Activated CD4-positive, CD25-positive, alpha-beta regulatory T cell treated with anti-CD3 and anti-CD28 coated beads, Interleukin-2, amount 50 U/mL, for 16 hours (primary cell): Measurements from ENCODE around the gene IFT122.

ENCODE experiments used
- DNase-seq: peaks from one replicate; pipeline ENCODE4 v3.0.0-alpha.2; 2020; ENCODE audit warnings: low read depth, low spot score

IFT122 gene

DNA sequence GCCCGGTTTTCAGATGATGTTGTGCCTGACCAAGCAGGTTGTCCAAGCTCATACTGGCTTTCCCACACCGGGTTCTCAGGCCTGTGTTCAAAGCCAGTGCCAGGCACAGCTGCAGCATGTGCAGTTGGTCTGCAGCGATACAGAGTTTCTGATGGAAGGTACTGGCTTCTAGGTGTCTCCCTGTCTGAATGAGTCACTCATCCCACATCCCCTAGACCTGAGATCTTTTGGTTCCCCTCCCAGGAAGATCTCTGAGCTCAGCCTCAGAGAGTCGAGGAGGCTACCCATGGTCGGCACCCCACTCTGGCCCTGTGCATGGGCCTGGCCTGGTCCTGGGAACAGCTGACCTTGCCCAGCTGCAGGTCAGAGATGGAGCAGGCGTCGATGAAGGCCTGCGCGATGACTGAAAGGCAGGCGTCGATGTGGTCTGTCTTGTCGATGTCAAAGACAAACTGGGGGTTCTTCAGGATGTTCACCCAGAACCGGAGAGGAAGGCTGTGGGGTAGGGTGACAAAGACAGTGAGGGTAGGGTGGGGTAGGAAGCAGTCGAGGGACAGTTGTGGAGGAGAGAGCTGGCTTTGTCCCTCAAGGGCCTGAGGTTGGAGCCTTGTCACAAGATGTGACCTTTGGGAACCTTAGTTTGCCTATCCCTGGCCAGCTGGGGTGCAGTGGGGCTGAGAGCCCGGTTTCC lies 118.2 kb downstream of the IFT122 start:
- DNase-seq: no peak

DNA sequence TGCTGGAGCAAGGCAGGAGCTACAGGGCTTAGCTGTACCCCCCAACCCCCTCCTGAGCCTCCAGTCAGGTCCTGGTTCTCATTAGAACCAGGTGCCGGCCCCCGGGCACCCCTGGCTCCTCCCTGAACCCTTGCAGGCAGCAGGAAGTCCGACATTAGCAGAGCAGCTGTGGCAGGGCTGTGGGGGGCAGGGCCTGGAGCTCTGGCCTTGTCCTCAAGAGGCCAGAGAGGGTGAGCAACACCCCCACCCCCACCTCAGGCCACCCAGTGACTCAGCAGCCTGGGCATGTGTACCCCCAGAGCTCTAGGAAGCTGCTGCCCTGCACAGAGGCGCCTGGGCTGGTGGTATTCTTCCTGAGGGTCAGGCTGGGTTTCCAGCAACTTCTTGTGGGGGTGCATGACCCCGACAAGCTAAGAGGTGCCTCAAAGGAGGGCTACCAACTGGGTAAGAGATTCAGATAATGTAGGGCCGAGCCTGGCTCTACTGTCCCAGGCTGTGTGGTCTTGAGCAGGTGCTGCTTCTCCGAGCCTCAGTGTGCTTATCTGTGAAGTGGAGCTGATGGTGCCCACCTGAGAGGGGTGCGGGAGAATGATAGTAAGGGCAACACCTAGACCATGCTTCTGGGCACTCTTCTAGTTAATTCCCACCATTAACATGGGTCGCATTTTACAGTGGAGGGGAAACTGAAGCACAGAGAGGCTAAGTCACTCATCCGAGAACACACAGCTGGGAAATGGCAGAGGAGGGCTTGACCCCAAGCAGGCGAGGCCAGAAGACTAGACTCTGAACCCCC lies 118.9 kb downstream of the IFT122 start:
- no peak for DNase-seq

DNA sequence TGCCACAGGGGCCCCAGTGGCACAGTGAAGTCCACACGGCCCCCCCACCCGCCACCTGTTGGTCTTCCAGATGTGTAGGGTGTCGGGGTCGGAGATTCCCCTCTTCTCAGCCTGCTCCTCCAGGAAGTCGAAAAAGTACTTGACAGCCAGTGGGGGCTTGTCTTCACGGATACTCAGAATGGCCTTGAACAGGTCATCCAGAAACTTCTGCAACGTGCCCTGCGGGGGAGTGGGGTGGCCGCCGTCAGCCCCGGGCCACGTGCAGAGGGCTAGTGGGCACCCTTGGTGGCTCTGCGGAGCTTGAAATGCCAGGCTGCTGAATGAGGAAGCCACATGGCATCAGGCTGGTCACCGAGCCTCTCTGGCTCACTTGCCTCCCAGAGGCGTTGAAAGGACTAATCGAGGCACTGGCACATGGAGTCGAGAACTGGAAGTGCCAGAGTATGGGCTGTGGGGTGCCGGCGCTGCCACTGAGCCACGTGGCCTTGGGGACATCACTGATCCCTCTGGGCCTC lies 119.6 kb downstream of the IFT122 start:
- DNase-seq: no peak

DNA sequence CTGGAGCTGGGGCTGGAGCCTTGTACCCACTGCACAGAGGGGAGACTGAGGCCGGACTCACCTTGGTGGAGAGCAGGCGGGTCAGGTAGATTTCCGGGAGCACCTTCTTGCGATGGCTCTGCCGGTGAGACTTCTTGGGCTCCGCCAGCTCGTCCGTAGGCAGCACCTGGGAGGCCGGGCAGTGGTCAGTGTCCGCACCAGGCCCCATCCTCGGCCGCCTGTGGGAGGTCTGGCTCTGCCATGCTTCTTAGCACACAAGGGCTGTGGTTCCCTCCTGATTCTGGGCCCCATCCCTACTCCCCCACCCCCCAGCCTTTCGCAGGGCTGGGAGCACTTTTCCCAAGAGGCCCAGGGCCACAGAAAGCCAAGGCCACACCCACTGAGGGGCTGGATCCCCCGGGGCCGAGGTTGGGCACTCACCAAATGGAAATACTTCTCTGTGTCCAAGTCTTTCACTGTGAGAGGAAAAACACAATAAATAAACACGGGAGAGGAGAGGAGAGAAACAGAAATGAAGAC lies 120.3 kb downstream of the IFT122 start:
- DNase-seq: no peak

DNA sequence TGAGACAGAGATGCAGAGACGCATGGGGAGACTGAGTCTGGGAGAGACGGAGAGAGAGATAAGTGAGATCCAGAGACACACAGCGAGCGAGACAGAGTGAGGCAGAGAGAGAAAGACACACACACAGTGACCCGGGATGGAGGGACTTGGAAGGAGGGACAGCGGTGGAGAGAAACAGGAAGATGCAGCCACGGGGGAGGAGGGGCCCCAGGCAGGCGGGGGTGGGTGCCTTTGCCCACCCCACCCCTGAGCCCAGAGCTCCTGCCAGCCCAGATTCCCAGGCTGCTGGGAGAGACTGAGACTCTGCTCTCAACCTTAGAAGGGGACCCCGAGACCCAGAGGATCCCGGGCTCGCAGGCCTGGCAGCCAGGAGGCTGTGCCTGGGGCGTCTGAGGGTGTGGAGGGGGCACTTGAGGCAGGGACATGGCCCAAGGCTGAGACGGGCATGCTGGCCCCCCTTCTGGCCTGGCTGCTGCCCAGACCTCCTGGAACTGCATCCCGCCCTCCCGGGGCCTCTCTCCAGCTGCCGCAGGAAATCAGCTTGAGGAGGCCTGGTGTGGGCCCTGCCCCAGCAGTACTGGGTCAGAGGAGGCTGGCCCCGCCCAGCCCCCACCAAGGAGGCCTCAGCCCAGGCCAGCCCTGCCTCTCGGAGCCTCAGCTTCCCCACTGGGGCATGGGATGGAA lies 121.0 kb downstream of the IFT122 start:
- no peak for DNase-seq

DNA sequence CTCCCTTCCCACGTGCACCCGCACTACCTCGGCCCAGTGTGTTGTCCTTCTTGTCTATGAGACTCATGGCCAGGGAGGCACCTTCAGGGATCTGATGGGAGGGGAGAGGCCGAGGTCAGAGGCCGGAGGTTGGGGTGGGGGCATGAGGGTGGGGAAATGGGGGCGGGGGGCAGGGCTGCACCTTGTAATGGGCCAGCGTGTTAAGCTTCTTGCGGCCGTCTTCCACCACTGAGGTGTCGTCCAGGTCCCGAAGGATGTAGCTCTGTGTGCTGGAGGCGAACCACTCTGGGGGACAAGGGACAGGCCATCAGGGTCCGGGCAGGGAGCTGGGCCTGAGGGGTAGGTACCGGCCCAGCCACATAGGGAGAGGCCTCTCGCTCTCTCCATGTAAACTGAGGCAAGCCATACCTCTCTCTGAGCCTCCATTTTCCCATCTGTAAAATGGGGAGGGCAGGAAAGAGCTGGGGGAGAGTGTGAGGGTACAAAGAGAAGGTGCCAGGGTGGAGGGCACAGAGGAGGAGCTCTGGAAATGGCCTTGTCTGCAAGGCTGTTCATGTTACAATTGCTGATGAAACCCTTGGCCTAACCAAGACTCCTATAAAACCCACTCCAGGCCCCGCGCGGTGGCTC lies 121.7 kb downstream of the IFT122 start:
- DNase-seq: no peak

DNA sequence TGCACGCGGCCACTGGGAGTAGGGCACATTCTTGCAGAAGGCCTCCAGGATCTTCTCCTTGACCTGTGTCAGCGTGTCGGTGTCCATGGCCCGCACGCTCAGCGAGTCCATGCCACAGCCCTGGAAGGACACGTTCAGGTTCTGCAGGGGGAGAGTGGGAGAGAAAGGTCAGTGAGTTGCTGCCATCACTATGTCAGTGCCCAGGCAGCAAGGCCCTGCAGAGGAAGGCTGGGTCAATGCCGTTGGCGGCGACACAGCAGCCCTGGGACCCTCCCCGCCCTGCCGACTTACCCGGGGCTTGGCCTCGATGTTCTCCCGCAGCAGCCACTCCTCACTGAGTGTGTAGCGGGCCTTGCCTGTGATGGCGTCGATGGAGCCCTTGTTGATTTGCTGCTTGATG lies 122.8 kb downstream of the IFT122 start:
- no peak for DNase-seq

DNA sequence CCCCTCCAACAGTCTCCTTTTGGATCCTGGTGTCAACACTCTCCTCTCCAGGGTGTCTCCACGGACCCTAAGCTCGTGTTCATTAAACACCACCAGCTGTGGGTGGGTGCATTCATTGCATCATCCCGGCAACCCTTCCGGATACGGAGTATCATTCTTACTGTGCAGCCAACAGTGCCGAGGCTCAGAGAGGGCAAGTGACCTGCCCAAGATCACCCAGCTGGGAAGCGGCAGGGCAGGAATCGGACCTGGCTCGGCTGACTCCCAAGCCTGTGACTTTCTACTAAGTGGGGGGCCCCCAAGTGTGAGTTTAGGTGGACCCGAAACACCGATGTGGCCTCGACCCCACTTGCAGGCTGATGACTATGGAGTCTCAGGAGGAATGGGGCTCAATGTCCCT lies 123.3 kb downstream of the IFT122 start:
- no peak for DNase-seq

DNA sequence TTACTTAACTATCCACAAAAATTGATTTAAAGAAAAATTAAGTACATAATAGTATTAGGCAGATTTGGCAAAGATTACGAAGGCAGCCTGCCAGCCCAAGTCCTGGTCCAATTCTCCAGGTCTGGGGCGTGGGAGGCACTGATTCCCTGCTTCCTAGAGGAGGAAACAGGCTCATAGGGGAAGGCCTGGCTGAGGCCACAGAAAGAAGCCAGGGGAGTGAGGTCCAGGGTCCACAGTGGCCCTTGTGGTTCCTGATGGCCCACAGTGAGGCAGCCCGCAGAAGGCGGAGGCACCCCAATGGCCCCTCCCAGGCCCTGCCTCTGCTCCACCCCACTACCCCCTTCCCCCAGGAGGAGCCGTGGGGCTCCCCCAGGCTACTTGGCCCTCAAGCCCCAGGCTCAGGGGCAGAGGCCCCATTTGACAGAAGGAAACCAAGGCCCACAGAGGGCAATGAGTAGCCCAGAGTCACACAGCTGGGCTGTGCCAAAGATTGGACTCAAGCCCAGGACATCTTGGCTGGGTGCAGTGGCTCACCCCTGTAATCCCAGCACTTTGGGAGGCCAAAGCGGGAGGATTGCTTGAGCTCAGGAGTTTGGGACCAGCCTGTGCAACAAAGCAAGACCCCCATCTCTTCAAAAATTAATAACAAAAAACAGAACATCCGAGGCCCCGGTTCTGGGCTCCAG lies 124.0 kb downstream of the IFT122 start:
- no peak for DNase-seq

DNA sequence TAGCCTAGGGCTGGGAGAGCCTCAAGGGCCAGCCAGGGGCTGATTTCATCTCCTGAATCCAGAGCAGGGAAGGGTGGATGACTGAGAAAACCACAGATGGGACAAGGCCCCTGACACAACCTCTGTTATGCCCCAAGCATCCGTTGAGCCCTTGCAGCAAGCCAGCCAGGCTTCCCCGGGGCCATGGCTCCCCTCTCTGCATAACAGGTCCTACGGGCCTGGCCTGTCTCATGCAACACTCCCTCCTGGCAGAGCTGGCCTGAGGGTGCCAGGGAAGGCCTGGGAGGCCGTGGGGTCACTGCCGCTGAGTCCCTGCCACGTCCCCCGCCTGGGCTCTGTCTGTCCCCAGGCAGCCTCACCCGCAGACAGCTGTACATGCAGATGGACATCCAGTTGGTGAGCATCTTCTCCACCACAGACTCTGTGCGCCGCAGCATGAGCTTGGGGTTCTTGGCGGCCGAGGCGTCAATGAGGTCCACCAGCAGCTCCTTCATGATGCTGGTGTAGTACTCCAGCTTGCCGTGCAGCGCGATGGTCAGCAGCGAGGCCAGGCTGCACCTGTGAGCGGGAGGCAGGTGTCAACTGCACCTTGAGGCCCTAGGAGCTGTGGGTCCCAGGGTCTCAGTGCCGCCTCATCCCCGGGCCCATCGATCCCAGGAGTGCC lies 125.1 kb downstream of the IFT122 start:
- no peak for DNase-seq

DNA sequence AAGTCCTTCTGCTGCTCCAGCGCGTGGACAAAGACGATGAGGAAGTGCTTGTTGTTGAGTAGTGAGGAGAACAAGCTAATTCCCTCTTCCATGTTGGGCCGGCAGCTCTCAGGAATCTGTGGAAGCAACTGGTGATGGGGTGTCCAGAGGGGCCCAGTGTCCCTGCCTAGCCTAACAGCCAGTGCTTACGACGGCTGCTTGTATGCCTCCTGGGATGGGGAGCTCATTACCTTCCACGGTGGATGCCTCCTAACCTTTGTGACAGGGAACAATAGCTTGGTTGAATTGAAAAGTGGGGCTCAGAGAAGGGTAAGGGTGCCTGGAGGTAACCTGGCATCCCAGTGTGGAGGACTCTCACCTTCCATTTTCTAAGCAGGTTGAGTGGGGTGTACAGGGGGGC lies 125.9 kb downstream of the IFT122 start:
- DNase-seq: no peak

DNA sequence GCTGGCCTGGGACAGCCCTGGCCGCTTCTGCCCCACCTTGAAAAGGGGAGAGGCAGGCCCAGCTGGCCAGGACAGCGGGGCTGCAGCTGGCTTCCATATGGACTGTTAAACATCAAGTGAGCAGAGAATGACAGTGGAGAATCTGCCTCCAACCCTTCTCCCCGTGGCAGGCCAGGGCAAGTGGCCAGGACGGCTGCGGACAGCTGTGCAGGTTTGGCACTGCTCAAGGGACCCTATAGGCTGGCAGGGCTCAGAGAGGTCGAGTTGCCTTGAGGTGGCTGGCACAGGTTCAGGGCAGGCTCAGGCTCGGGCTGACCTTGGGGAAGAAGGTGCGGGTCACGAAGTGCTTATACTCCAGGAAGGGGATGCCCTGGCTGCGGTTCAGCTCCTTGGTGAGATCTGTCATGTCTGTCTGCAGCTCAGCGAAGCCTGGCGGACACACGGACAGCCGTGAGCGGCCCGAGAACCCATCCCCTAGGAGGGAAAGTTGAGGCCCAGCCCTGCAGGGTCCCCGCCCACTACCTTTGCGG lies 127.2 kb downstream of the IFT122 start:
- DNase-seq: no peak

DNA sequence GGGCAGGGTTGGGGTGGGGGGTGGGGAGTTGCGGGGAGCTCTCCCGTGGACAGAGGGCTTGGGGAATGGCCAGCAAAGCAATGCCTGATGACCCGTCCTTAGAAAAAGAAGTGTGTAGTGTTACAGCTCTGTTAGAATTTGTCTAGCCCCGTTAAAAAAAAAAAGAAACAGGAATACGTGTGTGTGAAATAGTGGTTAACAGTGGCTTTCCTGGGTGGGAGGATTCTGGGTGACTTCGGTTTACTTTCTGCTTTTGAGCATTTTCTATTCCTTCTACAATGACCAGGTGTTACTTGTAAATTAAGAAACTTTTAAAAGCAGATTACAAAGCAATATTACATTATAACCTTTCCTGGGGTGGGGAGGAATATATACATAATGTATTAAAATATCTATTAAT lies 127.9 kb downstream of the IFT122 start:
- no peak for DNase-seq

DNA sequence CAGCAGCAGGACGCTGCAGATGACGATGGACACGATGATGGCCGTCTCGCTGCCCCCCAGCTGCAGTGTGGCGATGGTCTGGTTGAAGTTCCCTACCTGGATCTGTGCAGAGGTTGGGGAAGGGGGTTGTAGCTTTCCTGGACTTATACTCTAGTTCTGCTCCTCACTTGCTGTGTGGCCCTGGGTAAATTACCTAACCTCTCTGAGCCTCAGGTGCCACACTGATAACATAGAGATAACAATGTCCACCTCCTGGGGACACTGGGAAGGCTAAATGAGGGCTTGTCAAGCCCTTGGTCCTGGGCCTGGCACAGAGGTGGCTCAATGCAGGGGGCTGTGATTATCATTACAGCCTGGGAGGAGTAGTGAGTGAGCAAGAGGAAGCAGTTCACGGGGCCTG lies 129.8 kb downstream of the IFT122 start:
- DNase-seq: no peak
